ENCODE data around the gene PROS1.
"Not testable (repeated sequence)": the region's sequence is repeated elsewhere in the genome, so short reads cannot be mapped to it uniquely, and the experiment has no call there.

PROS1 gene

DNA sequence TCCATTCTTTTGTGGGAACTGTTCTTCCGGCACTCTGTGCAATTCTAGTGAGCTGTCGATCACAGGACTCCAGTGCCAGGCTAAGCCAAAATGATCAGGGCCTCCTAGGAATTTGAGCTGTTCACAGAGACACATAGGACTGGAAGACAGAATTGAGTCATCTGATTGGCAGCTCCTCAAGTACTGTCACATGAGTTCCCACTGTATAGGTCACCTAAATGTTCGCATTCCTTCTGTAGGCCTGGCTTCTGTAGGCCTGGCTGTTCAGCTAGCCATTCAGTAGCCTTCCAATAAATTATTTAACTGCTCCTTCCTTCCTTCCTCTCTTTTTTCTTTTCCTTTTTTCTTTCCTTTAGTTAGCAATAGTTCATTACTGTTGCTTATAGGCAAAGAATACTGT lies 4.3 kb downstream of the PROS1 start:
- no peak for DNase-seq (ENCODE audit: low read depth)

DNA sequence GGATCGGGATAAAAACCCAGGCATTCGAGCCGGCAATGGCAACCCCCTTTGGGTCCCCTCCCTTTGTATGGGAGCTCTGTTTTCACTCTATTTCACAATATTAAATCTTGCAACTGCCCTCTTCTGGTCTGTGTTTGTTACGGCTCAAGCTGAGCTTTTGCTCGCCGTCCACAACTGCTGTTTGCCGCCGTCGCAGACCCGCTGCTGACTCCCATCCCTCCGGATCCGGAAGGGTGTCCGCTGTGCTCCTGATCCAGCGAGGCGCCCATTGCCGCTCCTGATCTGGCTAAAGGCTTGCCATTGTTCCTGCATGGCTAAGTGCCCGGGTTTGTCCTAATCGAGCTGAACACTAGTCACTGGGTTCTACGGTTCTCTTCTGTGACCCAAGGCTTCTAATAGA lies 8.6 kb downstream of the PROS1 start:
- not testable (repeated sequence) for DNase-seq (ENCODE audit: low read depth)

DNA sequence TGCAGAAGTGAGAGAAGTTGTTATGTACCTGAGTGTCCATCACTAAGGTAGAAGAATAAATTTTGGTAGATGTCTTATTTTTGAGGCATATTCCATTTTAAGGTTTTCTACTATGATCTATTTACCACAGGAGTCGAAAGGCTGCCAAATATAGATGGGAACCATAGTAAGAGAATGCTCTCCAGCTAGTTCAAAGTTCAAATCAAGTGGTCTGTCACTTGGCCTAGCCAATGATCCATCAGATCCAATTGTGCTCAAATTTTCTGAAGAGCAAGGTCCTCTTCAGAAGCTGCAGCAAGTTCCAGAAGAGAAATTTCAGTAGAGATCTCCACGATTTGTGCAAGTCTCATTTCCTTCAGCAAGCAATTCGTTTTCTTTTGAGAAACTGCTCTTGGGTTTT lies 10.9 kb downstream of the PROS1 start:
- no peak for DNase-seq (ENCODE audit: low read depth)

- DNase-seq (ENCODE audit: low read depth) = no peak
Observed at GRCh38 chr3:93961489-93961888, 12.2 kb downstream of the PROS1 start.

- no peak for DNase-seq (ENCODE audit: low read depth)
Observed at GRCh38 chr3:93961026-93961425, 12.7 kb downstream of the PROS1 start.

DNA sequence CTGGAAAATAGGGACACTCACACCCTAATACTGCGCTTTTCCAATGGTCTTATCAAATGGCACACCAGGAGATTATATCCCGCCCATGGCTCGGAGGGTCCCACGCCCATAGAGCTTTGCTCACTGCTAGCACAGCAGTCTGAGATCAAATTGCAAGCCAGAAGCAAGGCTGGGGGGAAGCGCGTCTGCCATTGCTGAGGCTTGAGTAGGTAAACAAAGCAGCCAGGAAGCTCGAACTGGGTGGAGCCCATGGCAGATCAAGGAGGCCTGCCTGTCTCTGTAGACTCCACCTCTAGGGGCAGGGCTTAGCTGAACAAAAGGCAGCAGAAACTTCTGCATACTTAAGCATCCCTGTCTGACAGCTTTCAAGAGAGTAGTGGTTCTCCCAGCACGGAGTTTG lies 23.7 kb downstream of the PROS1 start:
- not testable (repeated sequence) for DNase-seq (ENCODE audit: low read depth)

- DNase-seq (ENCODE audit: low read depth) = not testable (repeated sequence)
Observed at GRCh38 chr3:93937485-93937884, 36.2 kb downstream of the PROS1 start.

- DNase-seq (ENCODE audit: low read depth) = no peak
Observed at GRCh38 chr3:93936549-93936948, 37.1 kb downstream of the PROS1 start.

GRCh38 chr3:93934366-93935046 lies 39.2 kb downstream of the PROS1 start:
- DNase-seq (ENCODE audit: low read depth) = no peak

DNA sequence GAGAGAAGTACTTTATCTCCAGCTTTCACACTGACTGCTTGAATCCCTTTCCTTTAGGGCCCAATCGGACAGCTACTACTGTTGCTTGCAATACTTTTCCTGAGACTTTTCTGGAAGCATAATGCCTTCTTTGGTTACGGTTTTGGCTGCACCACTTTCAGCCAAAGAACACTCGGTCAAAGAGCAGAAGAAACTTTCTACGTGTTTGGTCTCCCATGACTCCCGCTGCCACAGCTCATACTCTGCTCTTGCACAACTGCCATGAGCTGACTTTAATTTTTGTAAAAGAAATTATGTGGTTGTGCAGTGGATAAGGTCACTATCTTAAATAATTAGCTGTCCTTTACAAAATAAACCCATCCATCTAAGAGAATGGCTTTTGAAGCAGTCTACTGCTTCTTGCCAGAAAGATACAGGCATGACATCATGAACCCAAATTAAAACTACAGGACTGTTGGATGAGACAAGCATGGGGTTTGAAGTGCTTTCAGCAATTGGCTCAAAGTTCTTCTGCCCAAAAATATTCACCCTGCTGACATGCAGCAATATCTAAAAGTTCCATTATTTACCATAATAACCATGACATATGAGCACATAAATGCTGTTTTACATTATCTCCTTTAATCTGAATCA lies 42.0 kb downstream of the PROS1 start:
- no peak for DNase-seq (ENCODE audit: low read depth)

GRCh38 chr3:93930041-93930440 lies 43.7 kb downstream of the PROS1 start:
- no peak for DNase-seq (ENCODE audit: low read depth)

DNA sequence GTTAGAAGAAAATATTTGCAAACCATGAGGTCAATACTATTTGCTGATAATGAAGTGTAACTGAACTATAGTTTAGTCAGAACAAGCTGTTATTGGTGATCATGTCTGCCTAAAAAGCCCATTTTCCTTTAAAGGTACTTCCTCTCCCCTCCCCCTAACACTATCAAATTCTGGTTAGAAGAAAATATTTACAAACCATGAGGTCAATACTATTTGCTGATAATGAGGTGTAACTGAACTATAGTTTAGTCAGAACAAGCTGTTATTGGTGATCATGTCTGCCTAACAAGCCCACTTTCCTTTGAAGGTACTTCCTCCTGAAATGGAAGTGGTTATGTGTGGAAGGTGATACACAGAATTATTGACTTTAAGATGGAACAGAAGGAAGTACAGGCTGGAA lies 46.9 kb downstream of the PROS1 start:
- DNase-seq (ENCODE audit: low read depth) = no peak

DNA sequence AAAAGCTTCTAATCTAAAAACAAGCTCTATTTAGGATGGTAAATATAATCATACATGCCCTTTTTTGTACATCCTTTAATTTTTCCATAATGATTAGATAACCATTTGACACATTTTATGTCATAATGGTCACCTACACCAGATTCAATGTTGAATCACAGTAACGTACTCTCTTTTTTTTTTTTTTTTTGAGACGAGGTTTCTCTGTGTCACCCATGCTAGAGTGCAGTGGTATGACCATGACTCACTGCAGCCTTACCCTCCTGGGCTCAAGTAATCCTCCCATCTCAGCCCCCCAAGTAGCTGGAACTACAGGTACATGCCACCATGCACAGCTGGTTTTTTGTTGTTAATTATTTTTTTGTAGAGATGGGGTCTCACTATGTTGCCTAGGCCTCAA lies 49.2 kb downstream of the PROS1 start:
- no peak for DNase-seq (ENCODE audit: low read depth)

DNA sequence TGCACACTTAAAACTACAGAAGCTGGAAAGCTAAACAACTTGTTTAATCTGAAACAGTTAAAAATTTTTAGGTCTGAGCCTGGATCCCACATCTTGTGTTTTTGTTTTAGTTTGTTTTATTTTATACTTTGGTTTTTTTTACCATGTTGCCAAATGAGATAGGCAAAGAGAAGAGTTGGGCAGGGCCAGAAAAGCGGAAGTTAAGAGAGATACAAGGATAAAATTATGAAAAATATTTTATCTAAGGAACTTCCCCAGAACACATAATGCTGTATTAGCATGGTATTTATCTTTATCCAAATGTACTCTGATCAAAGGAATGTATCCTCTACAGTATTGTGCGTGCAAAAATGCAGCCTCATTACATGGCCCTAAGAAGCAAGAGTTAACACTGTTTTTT lies 50.7 kb downstream of the PROS1 start:
- DNase-seq (ENCODE audit: low read depth) = no peak

DNA sequence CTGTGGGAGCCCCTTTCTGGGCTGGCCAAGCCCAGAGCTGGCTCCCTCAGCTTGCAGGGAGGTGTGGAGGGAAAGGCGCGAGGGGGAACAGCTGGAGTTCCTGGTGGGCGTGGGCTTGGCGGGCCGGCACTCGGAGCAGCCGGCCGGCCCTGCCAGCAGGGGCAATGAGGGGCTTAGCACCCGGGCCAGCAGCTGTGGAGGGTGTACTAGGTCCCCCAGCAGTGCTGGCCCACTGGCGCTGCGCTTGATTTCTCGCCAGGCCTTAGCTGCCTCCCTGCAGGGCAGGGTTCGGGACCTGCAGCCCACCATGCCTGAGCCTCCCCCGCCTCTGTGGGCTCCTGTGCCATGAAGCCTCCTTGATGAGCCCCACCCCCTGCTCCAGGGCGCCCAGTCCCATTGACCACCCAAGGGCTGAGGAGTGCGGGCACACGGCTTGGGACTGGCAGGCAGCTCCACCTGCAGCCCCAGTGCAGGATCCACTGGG lies 56.1 kb downstream of the PROS1 start:
- not testable (repeated sequence) for DNase-seq (ENCODE audit: low read depth)

DNA sequence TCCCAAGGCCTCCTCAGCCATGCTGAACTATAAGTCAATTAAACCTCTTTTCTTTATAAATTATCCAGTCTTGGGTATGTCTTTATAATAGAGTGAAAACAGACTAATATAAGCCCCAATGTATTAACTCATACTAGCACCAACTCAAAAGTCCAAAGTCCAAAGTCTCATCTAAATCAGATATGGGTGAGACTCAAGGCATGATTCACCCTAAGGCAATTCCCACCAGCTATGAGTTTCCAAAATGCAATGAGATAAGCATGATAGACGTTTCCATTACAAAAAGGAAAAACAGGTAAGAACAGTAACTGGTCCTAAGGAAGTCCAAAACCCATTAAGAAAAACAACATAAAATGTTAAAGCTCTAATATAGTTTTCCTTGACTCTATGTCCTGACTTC lies 60.1 kb downstream of the PROS1 start:
- not testable (repeated sequence) for DNase-seq (ENCODE audit: low read depth)

GRCh38 chr3:93911206-93911605 lies 62.5 kb downstream of the PROS1 start:
- DNase-seq (ENCODE audit: low read depth) = no peak

- no peak for DNase-seq (ENCODE audit: low read depth)
Observed at GRCh38 chr3:93910097-93910496, 63.6 kb downstream of the PROS1 start.

- no peak for DNase-seq (ENCODE audit: low read depth)
Observed at GRCh38 chr3:93907132-93907531, 66.6 kb downstream of the PROS1 start.

DNA sequence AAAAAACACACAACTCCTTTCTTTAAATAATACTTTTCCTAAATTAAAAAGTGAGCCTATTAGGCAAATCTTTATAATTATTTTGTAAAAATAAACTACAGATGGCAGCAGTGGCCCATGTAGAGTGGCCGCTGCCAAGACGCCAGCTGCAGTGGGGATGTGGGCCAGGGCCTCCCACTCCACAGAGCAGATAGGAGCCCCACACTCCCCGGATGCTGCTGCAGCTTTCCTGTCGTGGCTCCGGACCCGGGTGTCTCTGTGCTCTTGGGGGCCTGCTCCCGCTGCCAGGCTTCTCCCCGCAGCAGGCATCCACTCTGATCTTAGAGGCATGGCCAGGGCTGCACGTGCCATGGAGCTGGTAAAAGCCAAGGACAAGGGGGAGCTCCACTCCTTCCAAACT lies 67.5 kb downstream of the PROS1 start:
- DNase-seq (ENCODE audit: low read depth) = no peak

GRCh38 chr3:93904568-93904967 lies 69.1 kb downstream of the PROS1 start:
- DNase-seq (ENCODE audit: low read depth) = no peak

GRCh38 chr3:93878250-93879017 lies 95.3 kb downstream of the PROS1 start:
- DNase-seq (ENCODE audit: low read depth) = not testable (repeated sequence)

DNA sequence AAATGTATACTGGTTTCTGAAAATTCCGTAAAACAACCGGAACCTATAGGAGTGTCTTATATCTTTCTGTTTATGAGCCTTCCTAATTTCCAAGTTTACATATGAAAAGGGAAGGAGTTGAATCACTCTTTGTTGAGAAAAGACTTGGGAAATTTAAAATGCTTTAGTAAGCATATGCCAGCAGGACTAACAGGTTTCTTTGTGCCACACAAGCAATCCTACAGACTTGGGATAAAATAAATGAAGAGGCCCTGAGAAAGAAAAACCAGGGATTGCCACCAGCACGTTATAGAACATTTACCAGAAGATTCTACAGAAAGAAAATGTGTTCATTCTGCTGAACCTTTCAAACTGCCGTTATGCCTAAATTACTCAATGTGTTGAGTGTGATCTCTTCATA lies 96.3 kb downstream of the PROS1 start:
- not testable (repeated sequence) for DNase-seq (ENCODE audit: low read depth)

Measured in stimulated activated CD4-positive, alpha-beta T cell treated with anti-CD3 and anti-CD28 coated beads, Interleukin-2, amount 100 ng/mL, for 4 hours (primary cell).